GM13976 (cell line): ENCODE measurements around the gene ALDH3B2.
"Not testable (repeated sequence)": the region's sequence is repeated elsewhere in the genome, so short reads cannot be mapped to it uniquely, and the experiment has no call there.

ENCODE experiments used
- DNase-seq: peaks from one replicate; pipeline ENCODE4 v3.0.0; 2012; ENCODE audit warnings: low spot score
- in situ Hi-C: fragments of 300-500 bp; cut with MboI; formaldehyde crosslinking; loops from one replicate; pipeline ENCODE4 v1.12.0; 2022; ENCODE audit warnings: low sequenced_read_pairs, mixed read lengths, inconsistent platforms; ENCODE audit not compliant: unreplicated experiment
- TF ChIP-seq, protein P1 (sequence below): IDR thresholded peaks from 2 replicates; pipeline ENCODE4 v1.5.1; 2012; ENCODE audit warnings: borderline replicate concordance, mild to moderate bottlenecking; ENCODE audit not compliant: insufficient read depth; ENCODE audit errors: extremely low read depth, missing control alignments, control extremely low read depth

ALDH3B2 gene, protein sequence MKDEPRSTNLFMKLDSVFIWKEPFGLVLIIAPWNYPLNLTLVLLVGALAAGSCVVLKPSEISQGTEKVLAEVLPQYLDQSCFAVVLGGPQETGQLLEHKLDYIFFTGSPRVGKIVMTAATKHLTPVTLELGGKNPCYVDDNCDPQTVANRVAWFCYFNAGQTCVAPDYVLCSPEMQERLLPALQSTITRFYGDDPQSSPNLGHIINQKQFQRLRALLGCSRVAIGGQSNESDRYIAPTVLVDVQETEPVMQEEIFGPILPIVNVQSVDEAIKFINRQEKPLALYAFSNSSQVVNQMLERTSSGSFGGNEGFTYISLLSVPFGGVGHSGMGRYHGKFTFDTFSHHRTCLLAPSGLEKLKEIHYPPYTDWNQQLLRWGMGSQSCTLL

DNA sequence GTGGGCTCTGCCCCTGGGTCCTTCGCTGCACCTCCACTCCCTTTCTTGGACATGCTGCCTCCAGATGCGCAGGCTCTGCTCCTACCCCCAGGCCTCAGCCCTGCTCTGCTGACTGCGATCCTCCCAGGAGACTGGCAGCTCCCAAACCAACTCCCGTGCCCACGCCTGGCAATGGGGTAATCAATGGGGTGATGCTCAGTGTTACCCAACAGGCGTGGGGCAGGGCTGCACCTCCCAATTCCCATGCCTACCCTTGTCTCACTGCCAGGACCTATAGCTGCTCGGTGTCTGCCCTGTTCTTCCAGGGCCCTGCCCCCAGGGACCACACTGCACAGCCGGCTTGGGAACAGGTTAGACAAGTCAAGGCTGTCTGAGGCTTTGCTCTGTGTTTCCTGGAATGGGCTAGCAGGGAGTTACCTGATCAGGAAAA, at the start of gene ALDH3B2:
TSS of gene ALDH3B2 (minus strand) at position 182 of the 430 bp plus-strand sequence. CDS start 7,688 bp downstream, outside the sequence.
- TF ChIP-seq, protein P1, sequence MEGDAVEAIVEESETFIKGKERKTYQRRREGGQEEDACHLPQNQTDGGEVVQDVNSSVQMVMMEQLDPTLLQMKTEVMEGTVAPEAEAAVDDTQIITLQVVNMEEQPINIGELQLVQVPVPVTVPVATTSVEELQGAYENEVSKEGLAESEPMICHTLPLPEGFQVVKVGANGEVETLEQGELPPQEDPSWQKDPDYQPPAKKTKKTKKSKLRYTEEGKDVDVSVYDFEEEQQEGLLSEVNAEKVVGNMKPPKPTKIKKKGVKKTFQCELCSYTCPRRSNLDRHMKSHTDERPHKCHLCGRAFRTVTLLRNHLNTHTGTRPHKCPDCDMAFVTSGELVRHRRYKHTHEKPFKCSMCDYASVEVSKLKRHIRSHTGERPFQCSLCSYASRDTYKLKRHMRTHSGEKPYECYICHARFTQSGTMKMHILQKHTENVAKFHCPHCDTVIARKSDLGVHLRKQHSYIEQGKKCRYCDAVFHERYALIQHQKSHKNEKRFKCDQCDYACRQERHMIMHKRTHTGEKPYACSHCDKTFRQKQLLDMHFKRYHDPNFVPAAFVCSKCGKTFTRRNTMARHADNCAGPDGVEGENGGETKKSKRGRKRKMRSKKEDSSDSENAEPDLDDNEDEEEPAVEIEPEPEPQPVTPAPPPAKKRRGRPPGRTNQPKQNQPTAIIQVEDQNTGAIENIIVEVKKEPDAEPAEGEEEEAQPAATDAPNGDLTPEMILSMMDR: no peak
- in situ Hi-C loops: no loop called here
- DNase-seq: no peak

DNA sequence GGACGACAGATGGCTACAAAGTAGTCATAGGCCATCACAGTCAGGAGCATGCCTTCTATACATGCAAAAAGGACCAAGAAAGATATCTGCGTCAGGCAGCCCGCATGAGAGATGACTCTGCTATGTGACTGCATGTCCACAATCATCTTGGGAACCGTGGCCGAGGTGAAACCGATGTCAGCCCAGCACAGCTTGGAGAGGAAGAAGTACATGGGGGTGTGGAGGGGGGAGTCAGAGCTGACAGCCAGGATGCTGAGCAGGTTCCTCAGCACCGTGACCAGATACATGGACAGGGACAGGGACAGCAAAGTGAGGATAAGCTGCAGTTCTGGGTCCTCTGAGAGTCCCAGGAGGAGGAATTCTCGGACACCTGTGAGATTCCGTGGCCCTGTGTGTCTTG, 48.6 kb upstream of the ALDH3B2 start:
- DNase-seq, in situ Hi-C loops: not testable (repeated sequence)

DNA sequence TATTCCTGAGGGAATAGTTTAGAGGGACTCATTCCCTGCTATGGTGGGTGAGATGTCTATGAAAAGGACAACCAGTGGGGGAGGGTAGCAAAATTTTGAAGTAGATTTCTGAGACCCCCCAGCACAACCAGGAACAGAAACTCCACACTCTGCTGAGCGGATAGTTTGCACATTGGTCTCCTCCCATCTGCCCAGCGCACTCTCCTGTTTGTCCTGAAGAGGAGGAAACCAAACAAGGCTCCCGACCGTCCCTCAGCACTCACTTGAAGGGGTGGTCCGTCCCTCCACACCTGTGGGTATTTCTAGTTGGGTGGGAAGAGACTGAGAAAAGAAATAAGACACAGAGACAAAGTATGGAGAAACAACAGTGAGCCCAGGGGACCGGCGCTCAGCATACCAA, 41.8 kb upstream of the ALDH3B2 start:
- DNase-seq, in situ Hi-C loops: not testable (repeated sequence)

DNA sequence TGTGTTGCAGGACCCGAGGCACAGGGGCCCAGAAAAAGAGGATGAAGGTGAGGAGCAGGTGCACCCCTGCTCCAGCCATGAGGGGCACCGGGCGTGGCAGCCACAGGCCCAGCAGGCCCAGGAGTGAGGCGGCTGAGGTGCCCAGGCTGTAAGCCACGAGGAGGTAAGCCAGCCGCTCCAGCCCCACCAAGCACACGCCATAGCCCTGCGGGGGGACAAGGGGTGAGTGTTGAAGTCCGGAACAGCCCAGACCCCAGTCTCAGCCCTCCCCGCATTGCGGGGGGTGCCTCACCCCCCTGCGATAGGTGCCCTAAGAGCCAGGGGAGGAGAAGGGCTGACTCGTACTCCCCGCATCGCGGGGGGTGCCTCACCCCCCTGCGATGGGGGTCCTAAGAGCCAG, 41.4 kb upstream of the ALDH3B2 start:
- in situ Hi-C loops, DNase-seq: not testable (repeated sequence)

DNA sequence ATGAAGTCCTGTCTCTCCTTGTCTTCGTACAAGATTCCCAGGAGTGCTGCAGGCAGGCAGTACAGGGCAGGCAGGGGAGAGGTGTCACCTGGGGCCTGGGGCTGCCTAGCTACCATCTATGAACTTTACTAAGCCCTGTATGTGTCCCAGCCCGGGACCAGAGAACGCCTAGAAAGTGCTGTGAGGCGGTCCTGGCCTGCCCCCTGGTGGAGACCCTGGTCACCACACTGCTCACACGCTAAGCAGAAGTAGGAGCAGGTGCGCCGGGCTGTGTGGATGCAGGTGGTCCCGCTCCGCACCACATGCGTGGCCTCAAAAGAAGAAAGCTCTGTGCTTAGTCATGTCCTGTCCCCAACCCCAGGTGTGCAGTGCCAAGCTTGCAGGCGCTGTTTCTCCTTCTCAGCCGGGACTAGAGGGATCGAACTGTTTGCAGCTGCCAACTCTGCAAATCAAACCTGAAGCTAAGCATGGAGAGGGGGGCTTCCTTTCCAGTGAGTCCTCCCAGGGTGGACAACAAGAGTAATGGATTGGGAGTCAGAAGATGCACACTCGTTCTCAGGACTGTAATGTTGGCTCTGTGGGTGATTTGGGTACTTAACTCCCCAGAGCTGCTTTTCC, 39.6 kb upstream of the ALDH3B2 start:
- DNase-seq, in situ Hi-C loops: not testable (repeated sequence)

DNA sequence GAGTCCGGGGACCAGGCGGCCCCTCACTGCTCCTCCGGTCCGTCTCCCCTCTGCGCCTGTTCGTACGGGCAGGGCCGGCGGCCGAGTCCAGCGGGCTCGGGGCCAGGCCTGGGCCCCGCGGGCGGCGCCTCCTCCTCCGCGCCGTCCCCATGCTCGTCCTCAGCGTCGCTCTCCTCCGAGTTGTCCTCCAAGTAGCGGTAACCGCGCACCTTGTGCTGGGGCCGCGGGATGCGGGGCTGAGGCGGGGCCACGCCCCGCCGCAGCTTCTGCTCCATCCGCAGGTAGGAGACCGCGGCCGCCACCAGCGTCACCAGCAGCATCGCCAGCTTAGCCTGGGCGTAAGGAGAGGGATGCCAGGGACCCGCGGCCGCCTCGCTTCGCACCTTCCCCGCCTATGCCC, 37.3 kb upstream of the ALDH3B2 start:
- in situ Hi-C loops, DNase-seq: not testable (repeated sequence)

DNA sequence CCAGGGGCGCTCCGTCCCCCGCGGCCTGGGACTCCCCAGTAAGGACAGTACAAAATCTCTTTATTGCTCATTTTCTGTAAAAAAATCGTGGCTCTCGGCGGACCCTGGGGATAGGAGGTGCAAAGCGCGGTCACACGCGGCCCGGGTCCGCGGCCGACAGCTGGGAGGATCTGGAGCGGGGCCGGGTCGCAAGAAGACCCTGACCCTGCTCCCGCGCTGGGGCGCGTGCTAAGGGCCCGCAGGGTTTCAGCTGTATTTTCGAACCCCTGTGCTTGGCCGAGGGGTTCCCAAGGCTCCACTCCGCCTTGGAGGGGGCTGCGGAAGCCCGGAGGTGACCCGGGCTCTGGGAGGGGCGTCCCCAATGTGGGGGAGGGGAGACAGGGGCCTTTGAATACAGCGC, 36.8 kb upstream of the ALDH3B2 start:
- in situ Hi-C loops: not testable (repeated sequence)

DNA sequence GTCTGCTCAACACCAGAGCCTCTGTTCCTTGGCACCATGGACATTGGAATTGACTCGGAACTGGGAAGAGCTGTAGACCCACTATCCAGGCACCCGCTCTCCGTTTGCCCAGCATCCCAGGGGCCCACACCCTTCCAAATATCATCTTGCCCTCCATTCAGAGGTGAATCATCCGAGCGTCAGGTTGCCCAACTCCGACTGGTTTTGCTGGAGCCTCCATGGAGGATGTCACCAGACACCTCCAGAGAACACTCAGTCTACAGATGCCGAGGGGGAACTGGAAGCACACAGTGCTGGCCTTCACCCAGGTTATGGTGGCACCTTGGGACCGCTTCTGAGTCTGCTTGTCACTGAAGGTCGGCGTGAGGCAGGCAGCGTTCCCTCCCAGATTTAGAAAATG, 35.4 kb upstream of the ALDH3B2 start:
- not testable (repeated sequence) for DNase-seq
- in situ Hi-C loops: loop anchor here (10.0 kb wide), 1 partner anchor 75 kb away; the partner anchor contains the start of gene TBX10

More for the DNA sequence above, 36.8 kb upstream of the ALDH3B2 start:
- DNase-seq: not testable (repeated sequence)

DNA sequence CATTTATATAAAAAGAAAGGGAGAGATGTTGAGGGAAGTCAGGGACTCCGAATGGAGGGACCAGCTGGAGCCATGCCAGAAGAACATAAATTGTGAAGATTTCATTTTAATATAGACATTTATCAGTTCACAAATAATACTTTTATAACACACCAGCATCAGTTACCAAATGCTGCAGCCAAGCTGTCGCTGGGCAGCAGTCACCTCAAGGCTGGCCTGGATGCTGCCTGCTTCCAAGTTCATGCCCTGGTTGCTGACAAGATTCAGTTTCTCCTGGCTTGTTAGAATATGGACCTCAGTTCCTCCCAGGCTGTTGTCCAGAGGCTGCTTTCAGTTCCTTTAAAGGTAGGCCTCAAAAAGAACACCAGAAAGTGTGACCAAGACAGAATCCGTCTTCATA, 30.8 kb upstream of the ALDH3B2 start:
- in situ Hi-C loops: loop anchor here (10.0 kb wide), 1 partner anchor 70 kb away; the partner anchor contains the start of gene TBX10
- TF ChIP-seq, protein P1: no peak
- no peak for DNase-seq

DNA sequence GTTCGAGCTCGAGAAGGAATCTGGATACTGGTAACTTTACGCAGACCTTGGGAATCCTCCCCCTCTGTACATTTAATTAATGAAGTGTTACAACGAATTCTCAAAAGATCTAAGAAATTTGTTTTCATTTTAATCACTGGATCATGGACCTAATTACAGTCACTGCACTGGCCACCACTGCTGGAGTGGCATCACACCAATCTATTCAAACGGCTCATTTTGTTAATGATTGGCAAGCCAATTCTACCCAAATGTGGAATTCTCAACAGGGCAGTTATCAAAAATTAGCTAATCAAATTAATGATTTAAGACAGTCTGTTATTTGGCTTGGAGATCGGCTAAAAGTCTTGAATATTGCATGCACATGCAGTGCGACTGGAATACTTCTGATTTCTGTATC, 30.1 kb upstream of the ALDH3B2 start:
- TF ChIP-seq, protein P1: no peak
- no peak for DNase-seq
- in situ Hi-C loops: loop anchor here (10.0 kb wide), 1 partner anchor 70 kb away; the partner anchor contains the start of gene TBX10

DNA sequence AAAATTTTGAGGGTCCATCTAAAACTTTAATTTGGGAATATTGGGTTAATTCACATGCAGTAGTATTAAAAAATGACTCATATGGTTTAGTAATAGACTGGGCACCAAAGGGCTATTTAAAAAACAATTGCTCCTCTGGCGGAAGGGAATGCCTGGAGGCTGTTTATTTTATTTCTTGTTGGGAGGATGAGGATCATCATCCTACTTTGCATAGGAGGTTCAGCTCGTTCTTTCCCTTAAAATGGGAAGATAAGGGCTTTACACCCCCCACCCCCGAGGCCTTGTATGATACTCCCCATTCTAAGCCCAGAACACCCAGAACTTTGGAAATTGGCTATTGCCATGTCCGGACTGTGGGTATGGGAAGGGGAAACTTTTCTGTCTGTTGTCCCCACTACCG, 29.3 kb upstream of the ALDH3B2 start:
- in situ Hi-C loops: loop anchor here (10.0 kb wide), 1 partner anchor 69 kb away; the partner anchor contains the start of gene TBX10
- not testable (repeated sequence) for DNase-seq
